ENCODE data around the gene INPP5E.

GRCh38 chr9:136403538-136403914 lies 36.1 kb downstream of the INPP5E start:
- no peak for TF ChIP-seq POLR2A (IDR thresholded peaks at IDR 0.05)
- no peak for TF ChIP-seq CTCF (IDR thresholded peaks at IDR 0.05)

Measured in uterus (tissue), 2 donors.